GM10266 (cell line): ENCODE measurements around the gene PRR33.
A peak's percentile ranks its signal among the peaks of the same experiment; 100 is the strongest.

ENCODE experiments used
- DNase-seq: peaks from one replicate; pipeline ENCODE4 v3.0.0; 2012; ENCODE audit errors: extremely low spot score
- CTCF ChIP-seq: IDR thresholded peaks from 2 replicates; pipeline ENCODE4 v1.5.1; 2012; ENCODE audit warnings: mild to moderate bottlenecking, low read depth; ENCODE audit not compliant: control insufficient read depth, insufficient read depth; ENCODE audit errors: missing control alignments

PRR33 gene

DNA sequence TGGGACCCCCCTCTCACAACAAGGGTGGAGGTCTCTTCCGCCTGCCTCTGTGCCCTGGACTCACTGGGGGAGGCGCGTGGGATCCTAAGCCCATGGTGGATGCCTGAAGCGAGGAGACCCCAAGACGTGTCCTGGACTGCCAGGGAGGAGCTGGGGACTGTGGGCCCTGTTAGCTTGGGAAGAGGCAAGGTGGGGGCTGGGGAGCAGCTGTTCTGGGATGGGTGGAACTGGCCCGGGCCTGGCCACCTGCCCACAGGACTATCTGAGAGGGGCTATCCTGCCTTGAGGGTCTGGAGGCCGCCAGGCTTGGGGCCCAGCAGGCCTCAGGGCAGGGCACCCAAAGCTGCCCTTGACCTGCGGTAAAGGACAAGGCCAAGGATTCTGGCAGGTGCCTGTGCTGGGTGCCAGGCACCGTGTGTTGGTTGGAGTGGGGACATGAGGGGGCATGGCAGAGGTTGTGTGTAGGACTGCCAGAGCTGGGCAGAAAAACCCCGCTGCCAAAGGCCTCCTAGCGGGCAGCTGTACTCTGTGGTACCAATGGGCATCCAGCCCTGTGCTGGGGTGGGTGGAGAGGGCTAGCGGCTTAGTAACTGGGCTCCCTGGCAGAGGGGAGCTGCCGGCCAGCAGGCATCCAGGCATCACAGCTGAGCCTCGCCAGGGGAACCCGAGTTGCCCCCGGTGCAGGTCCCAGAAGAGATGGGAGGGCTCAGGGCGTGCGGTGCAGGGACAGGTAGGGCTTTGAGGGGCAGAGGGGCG, 38.1 kb downstream of the PRR33 start:
- DNase-seq, result no peak
- TF ChIP-seq CTCF, result no peak

GRCh38 chr11:1852877-1853276, 38.8 kb downstream of the PRR33 start, which contains the start of gene LSP1:
Gene LSP1 (plus strand): TSS chr11:1853084. CDS start chr11:1853145, 61 bp downstream.
- peak; percentile 92 for DNase-seq
- TF ChIP-seq CTCF, result no peak

GRCh38 chr11:1852271-1852876, 39.3 kb downstream of the PRR33 start:
- DNase-seq, result no peak
- TF ChIP-seq CTCF, result no peak

DNA sequence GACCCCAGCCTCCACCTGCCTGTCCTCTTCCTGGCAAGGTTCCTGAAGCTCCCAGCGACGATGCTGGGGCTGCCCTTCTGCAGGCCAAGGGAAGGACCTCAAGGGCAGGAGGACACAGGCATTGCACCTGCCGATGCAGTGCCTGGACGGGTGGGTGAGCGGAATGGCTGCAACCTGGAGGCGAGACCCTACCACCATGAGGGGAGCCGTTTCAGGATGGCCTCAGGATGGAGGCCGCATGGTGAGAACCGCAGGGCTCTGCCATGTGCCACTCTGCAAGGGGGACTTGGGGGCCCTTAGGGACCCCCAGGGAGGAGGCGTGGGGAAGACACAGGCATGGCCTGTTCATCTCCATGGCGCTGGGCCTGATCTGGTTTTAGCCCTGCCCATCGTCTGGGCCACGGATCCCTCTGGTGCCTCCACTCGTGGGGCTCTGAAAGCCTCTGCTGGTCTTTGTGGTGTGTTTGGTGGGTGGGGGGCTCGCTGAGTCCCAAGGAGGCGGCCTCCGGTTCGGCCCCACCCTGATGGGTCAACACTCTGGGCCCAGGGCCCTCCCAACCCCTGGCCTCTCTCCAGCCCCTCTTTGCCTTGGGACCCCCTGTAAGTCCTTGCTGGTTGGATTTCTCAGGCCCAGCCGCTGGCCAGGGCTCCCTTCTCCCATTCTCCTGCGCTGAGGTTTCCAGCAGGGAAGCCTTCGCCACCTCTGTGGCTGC, 40.1 kb downstream of the PRR33 start:
- DNase-seq, result no peak
- peak; percentile 17 for TF ChIP-seq CTCF

- no peak for TF ChIP-seq CTCF
- DNase-seq, result no peak
These were observed 42.9 kb downstream of the PRR33 start for GRCh38 chr11:1848640-1849430.

DNA sequence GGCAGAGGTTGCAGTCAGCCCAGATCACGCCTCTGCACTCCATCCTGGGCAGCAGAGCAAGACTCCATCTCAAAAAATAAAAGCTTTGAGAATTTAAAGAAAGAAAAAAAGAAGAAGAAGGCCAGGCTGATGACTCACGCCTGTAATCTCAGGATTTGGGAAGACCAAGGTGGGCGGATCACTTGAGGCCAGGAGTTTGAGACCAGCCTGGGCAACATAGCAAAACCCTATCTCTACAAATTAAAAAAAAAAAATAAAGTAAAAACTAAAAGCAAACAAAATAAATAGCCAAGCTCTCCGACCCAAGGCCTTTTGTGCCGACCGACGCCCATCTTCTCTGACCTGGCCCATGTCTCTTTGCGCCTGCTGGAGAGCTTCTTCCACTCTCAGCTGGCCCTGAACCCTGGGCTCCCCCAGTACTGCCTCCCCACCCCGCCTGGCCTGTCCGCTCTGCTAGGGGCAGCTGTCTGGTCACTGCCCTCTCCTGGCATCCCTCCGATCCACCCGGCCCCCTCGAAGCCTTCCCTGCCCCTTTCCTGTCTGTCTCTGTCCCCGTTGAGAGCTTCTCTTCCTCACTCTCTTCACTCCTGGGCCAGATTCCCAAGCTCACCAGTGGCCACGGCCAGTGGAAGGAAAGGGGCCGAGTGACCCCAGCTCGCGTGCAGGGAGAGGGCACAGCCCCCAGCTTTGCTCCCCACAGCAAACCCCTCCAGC, 43.6 kb downstream of the PRR33 start:
- no peak for DNase-seq
- no peak for TF ChIP-seq CTCF
